Caki2 (cell line): ENCODE results near the gene CCDC192. TPM values are rescaled to one million over a fixed set of nuclear protein-coding genes. Genes with fewer than 3 reads are reported as not detected.

Experiments
- DNase-seq: peaks from one replicate; pipeline ENCODE4 v3.0.0-alpha.2; 2015; ENCODE audit warnings: low read depth
- in situ Hi-C: cut with HindIII; loops from 2 replicates; pipeline ENCODE4 v1.10.0; 2016; ENCODE audit warnings: low sequenced_read_pairs, low pct_unique_long_range_greater_than_20kb, mixed read lengths
- total RNA-seq: library from RNA; depleted of rRNA; stranded (reverse); fragments of >200 nt; shearing (Covaris generic); gene quantifications from 2 replicates; pipeline ENCODE4 v1.2.3, GENCODE V29; 2014; ENCODE audit warnings: low replicate concordance

Gene CCDC192
- total RNA-seq, 1 experiment from 2014 or later, result not detected

GRCh38 chr5:127891942-127892341 lies 188.8 kb downstream of the CCDC192 start:
- DNase-seq, result no peak
- in situ Hi-C loops, result no loop called here

GRCh38 chr5:127892467-127893207 lies 189.4 kb downstream of the CCDC192 start:
- in situ Hi-C loops, result no loop called here
- DNase-seq, result peak; percentile 30

GRCh38 chr5:127893232-127893631 lies 190.0 kb downstream of the CCDC192 start:
- DNase-seq, result no peak
- in situ Hi-C loops, result no loop called here

GRCh38 chr5:127894461-127894860 lies 191.3 kb downstream of the CCDC192 start:
- in situ Hi-C loops, result no loop called here
- no peak for DNase-seq

- in situ Hi-C loops, result no loop called here
- DNase-seq, result no peak
These were observed 195.5 kb downstream of the CCDC192 start for GRCh38 chr5:127898551-127899213.

GRCh38 chr5:127899214-127899610 lies 196.0 kb downstream of the CCDC192 start:
- DNase-seq, result no peak
- in situ Hi-C loops, result no loop called here

GRCh38 chr5:127906562-127907204 lies 203.5 kb downstream of the CCDC192 start:
- in situ Hi-C loops, result no loop called here
- no peak for DNase-seq

GRCh38 chr5:127907907-127908306 lies 204.7 kb downstream of the CCDC192 start:
- no peak for DNase-seq
- in situ Hi-C loops, result no loop called here

- peak; percentile 31 for DNase-seq
- in situ Hi-C loops, result no loop called here
These were observed 205.9 kb downstream of the CCDC192 start for GRCh38 chr5:127909066-127909465.

GRCh38 chr5:127909821-127910220 lies 206.6 kb downstream of the CCDC192 start:
- in situ Hi-C loops, result no loop called here
- DNase-seq, result no peak

GRCh38 chr5:127910307-127910956 lies 207.2 kb downstream of the CCDC192 start:
- no peak for DNase-seq
- in situ Hi-C loops, result no loop called here

GRCh38 chr5:127911619-127912018 lies 208.4 kb downstream of the CCDC192 start:
- no peak for DNase-seq

GRCh38 chr5:127912411-127912810 lies 209.2 kb downstream of the CCDC192 start:
- in situ Hi-C loops, result no loop called here
- no peak for DNase-seq

More at GRCh38 chr5:127911619-127912018, 208.4 kb downstream of the CCDC192 start:
- in situ Hi-C loops, result no loop called here

GRCh38 chr5:127916885-127917573 lies 213.8 kb downstream of the CCDC192 start:
- DNase-seq, result no peak
- in situ Hi-C loops, result no loop called here

- no peak for DNase-seq
- in situ Hi-C loops, result no loop called here
These were observed 216.0 kb downstream of the CCDC192 start for GRCh38 chr5:127919006-127919796.

- in situ Hi-C loops, result no loop called here
These were observed 216.6 kb downstream of the CCDC192 start for GRCh38 chr5:127919818-127920217.

GRCh38 chr5:127920936-127921335 lies 217.7 kb downstream of the CCDC192 start:
- in situ Hi-C loops, result no loop called here
- no peak for DNase-seq

More at GRCh38 chr5:127919818-127920217, 216.6 kb downstream of the CCDC192 start:
- DNase-seq, result no peak
